ENCODE measurements around the gene MSH3.
A peak's percentile ranks its signal among the peaks of the same experiment; 100 is the strongest.
"Not testable (repeated sequence)": the region's sequence is repeated elsewhere in the genome, so short reads cannot be mapped to it uniquely, and the experiment has no call there.

The MSH3 gene

DNA sequence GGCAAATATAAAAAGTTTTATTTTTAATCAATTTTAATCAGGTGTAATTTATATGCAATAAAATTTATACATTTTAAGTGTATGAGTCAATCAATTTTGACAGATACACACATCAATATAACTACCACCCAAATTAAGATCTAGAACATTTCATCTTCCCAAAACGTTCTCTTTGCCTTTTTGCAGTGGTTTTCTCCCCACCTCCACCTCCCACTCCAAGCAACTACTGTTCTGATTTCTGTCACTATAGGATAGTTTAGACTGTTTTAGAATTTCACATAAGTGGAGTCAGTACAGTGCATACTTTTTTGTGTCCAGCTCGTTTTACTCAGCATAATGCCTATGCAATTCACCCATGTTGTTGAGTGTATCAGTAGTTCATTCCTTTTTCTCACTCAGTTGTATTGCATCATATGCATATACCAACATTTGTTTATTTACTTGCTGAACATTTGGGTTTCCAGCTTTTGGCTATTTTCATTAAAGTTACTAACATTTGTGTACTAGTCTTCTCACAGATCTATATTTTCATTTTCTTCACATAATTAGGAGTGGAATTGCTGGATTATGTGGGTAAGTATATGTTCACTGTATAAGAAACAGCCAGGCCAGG lies 52.5 kb downstream of the MSH3 start:
- DNase-seq (ENCODE audit: low read depth in 3 of 3): no peak

DNA sequence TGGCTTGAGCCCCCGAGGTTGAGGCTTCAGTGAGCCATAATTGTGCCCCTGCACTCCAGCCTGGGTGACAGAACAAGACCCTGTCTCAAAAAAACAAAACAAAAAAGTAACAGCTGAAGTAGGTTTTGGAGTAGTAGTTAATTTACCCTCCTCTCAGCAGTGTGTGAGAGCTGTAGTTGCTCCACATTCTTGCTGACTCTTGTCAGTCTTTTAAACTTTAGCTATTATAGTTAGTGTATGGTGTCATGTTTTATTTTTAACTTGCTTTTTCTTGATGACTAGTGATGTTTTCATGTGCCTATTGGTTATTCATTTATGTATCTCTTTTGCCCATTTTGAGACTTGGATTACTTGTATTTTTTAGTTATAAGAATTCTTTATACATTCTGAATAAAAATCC lies 53.2 kb downstream of the MSH3 start:
- DNase-seq (ENCODE audit: low read depth in 3 of 3): no peak

DNA sequence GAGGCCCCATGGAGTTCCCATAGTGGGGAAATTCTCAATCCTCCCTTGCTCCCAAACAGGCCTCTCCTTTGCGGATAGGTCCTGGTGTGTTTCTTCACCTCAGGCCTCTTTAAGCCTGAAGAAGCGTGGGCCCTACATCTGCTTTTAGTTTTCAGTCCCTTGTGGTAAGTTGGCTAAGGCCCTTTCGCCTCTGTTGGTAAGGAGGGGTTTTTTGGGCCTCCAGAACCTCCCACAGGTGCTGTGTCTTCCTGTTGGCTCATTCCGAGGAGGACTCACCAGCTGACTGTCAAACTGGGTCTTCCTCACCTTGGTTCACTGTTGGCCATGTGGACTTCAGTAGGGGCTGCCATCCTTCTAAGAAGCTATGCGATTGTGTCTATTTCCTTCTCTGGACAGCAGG lies 56.8 kb downstream of the MSH3 start:
- no peak for DNase-seq (ENCODE audit: low read depth in 3 of 3)

DNA sequence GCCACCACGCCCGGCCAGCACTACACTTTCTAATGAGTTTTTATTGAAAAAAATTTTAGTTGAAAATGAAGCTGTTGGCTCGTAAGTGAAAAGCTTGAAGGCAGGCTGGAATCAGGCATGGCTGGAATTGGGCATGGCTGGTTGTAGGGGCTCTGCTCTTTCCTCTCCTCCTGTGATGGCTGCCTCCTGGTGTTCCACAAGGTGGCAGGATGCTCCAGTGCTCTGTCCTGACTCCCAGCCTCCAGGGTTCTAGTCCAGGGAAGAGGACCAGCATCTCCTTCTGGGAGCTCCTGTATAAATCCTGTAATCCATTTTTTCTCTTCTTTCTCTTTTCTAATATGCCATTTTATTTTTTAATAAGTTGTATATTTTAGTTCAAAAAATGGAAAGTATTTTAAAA lies 57.5 kb downstream of the MSH3 start:
- DNase-seq (ENCODE audit: low read depth in 3 of 3): no peak

DNA sequence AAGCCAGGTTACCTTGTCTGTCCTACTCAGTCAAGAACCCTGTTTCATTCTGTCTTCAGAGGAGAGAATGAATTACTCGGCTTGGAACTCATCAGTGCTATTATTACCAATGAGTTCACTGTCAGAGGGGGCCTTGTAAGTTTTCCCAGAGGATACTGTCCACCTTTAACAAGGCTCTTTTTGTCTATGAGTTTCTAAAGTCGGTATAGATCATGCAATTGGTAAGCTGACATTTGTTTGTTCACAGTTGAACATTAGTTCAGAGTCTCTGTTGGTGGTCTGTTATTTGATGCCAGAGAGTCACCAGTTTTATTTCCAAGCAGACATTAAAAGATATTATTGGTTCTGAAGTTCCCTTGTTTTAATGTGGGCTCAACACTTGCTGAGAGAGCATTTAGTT lies 58.5 kb downstream of the MSH3 start:
- DNase-seq (ENCODE audit: low read depth in 3 of 3): no peak

DNA sequence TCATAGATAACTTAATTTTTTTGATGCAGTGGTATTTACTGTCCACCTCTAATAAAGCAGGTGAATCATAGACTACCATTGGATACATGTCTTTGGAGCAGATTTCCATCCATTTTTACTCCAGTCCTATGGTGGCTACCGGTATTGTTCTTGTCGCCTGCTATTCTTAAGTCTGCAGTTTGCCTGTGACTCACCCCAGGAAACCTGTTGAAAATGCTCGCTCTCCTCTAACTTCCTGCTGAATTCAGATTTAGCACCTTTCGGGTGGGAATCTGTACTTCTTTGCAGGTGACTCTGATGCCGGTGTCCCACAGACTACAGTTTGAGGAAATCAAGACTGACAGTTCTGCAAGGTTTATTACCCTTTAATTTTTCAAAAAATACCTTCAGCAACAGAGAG lies 59.2 kb downstream of the MSH3 start:
- DNase-seq (ENCODE audit: low read depth in 3 of 3): no peak

DNA sequence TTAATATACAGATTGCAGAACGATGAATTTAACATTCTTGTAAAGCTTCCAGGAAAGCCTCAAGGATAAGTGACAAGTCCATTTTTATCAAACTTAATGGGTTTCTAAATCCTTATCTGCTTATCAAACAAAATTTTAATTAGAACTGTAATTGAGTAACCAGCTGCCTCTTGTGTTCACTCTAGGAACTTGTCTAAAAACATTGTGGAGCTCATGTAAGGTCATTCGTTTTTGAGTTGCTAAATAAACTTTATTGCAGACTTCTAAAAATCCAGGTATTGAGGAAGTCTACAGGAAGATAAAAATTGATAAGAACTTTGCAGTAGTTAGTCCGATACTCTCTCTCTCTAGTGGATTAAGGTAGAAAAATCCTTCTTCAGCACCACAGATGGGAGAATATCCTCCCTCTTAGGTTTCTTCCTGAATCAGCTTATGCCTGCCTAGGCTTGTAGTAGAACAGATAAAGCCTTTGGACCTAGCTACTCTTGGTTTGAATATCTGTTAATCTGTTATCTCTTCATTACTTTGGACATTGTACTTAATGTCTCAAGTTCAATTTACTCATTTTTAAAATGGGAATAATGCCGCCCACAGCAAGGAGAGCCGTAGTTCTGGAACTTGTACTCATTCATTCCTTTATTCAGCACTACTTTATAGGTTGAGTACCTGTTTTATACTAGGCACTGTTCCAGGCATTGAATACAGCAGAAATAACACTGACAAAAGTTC lies 60.3 kb downstream of the MSH3 start:
- no peak for DNase-seq (ENCODE audit: low read depth in 3 of 3)

DNA sequence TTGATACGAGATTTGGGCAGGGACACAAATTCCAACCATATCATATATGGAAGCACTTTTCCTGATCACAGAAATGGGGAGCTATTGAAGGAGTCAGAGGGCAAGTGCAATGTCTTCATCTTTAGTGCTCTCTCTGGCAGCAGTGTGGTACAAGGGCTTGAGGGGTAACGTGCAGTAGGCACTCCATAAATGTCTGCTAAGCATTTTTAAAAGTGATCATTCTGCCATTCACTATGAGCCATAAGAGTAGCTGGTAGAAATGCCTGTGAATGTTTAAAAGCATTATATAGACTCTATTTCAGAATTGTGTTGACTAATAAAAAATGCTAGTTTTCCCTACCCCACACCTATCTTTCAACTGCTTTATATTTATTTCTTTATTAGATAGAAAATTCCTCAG lies 61.4 kb downstream of the MSH3 start:
- no peak for DNase-seq (ENCODE audit: low read depth in 3 of 3)

DNA sequence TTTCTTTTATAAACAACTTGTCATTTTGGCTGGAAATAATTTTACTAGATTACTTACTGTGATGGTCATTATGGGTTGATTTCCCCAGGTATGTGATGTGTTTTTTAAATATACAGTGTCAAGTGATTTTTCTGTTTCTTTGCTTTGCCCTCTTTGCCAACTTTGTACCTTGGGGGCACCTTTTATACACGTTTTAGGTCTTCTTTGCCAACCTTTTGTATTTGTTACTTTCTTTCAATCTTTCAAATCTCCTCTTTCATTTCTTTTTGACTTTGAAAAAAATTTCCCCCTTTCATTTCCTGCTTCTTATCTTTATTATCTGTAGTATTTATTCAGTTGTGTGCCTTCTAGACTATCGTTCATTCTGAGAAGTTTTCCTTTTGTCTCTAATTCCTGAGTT lies 65.7 kb downstream of the MSH3 start:
- no peak for DNase-seq (ENCODE audit: low read depth in 3 of 3)

DNA sequence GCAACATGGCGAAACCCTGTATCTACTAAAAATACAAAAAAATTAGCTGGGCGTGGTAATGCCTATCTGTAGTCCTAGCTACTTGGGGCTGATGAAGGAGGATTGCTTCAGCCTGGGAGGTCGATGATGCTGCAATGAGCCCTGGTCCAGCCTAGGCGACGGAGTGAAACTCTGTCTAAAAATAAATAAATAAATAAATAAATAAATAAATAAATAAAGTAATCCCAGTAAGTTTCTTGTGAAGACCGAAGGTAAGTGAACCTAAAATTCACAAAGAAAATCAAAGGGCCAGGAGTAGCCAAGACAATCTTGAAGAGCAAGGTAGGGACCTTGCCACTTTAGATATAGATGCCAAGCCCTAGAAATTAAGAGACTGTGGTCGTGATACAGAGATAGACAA lies 68.5 kb downstream of the MSH3 start:
- DNase-seq (ENCODE audit: low read depth in 3 of 3): no peak

DNA sequence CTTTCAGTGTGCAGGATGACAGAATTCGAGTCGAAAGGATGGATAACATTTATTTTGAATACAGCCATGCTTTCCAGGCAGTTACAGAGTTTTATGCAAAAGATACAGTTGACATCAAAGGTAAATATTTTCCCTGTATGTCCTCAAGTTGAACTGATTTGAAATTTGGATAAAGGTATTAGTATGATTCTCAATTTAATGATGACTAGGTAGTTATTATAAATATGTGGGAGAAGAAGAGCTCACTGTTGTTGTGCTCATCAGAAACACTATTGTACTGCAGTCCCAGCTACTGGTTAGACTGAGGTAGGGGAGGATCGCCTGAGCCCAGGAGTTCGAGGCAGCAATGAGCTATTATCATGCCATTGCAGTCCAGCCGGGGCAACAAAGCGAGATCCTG lies 71.0 kb downstream of the MSH3 start:
- DNase-seq (ENCODE audit: low read depth in 3 of 3): no peak

DNA sequence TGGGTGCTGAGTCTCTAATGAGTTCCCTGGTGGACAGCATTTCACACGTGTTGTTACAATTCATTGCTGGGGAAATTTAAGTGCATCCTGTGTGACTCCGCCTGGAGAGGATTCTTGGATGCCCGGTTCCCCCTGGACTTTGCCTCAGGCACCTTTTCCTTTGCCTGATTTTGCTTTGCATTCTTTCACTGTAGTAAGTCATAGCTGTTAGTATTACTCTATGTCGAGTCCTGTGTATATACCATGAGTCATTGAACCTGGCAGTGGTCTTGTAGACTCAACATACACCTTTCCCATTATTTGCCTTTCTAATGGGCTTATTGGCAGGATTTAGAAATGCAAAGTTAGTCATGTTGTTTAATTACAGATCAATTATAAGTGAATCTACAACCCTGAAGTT lies 82.3 kb downstream of the MSH3 start:
- DNase-seq (ENCODE audit: low read depth in 3 of 3): no peak

DNA sequence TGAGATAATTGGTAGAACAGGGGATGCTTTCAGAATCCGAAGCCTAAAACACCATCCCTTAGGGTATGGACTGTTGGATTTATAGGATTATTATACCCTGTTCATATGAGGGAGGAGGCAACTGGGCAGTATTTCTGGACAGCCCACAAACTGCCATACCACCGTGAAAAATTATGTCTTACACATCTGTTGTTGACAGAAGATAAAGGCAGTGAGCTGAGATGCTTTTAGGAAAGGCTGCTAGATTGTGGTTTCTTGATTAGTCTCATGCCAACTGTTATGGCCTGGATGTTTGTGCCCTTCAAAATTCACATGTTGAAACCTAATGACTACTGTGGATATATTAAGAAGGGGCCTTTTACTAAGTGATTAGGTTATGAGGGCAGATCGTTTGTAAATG lies 84.0 kb downstream of the MSH3 start:
- DNase-seq (ENCODE audit: low read depth in 3 of 3): no peak

DNA sequence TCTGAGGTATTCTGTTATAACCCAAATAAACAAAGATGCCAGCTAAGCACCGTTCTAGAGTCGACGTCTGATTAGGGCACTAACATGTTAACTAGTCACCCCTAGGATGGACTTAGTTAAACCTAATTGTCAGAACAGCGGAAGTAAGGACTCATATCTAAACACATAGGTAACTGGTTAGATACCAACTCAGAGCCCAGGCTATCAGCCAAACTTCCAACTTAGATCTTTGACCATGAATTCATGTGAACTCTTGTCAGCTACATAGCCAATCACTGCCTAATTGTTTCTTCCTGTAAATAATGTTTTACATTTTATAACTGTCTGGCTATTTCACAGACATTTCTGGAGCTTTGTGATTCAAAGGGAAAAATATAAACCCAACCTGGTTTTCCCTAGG lies 84.6 kb downstream of the MSH3 start:
- DNase-seq (ENCODE audit: low read depth in 3 of 3): no peak

DNA sequence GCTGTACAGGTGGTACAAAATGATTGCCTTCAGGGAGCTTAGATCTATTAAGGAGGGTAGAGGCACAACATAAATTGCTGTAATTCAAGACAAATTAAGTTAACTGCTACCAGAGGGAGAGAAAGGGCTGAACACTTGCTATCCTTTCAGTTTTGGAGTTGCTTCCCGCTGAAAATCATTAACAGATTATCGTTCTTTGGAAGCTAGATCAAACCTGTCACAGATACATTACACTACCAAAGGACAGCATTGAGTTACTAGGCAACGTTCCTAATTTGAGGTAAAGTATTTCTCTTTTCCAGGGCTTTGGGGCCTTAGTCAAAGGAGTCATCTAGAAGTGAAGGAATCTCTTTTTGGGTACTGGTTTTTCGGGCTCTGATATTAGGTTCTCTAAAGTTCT lies 85.0 kb downstream of the MSH3 start:
- DNase-seq (ENCODE audit: low read depth in 3 of 3): no peak

DNA sequence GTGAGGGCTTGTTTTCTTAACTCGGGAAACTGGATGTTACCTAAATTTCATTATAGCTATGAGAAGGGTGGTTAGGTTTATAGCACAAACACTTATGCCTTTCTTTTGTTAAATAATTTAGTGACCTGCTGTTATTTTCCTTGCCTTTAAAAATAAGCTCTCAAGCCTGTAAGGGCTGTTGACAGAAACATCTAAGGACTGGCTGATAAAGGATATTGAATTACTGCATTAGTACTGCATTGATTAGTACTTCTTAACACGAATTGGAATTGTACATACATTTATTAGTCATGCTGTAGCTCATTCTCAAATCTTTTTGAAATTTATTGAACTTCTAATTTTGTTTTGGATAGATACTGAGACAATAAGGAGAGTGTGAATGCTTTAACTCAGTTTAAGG lies 85.4 kb downstream of the MSH3 start:
- DNase-seq (ENCODE audit: low read depth in 3 of 3): no peak

DNA sequence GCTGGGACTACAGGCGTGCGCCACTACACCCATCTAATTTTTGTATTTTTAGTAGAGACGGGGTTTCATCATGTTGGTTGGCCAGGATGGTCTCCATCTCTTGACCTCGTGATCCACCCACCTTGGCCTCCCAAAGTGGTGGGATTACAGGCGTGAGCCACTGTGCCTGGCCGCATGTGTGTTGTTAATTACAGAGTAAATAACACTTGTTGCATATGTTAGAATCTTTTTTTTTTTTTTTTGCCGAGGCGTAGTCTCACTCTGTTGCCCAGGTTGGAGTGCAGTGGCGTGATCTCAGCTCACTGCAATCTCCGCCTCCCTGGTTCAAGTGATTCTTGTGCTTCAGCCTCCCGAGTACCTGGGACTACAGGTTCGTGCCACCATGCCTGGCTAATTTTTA lies 86.0 kb downstream of the MSH3 start:
- not testable (repeated sequence) for DNase-seq (ENCODE audit: low read depth in 3 of 3)

DNA sequence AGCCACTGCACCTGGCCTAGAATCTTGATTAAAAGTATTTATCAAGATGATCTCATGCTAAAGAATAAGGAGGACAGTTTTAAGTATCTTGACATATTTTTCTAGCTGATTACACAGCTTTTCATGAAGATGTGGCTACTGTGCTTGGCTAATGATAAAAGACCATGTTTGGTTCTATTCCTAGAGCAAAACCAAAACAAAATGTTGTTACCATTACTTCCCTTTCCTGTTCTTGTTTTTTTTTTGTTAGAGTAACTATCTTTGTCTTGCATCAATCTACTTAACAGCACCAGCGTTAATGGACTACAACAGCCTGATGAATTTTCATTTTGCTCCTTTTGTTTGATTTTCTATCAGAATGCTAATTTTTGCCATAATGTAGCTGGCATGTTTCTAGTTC lies 86.5 kb downstream of the MSH3 start:
- no peak for DNase-seq (ENCODE audit: low read depth in 3 of 3)

DNA sequence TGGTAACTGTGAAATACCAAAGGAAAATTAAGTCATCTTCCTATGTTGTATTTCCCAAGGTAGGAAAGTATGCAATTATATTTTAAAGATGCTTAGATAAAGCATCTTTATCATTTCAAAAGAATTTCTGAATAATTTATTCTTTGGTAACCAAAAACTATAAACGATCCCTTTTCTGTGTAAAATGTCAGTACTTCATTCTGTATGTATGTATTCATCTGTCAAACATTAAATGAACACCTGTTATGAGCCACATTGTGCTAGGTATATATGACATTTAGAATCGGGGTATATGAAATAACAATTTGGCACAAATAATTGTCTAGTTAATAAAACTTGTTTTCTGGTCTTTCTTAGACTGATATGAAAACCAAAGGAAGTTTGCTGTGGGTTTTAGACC lies 89.7 kb downstream of the MSH3 start:
- DNase-seq (ENCODE audit: low read depth in 3 of 3): no peak

DNA sequence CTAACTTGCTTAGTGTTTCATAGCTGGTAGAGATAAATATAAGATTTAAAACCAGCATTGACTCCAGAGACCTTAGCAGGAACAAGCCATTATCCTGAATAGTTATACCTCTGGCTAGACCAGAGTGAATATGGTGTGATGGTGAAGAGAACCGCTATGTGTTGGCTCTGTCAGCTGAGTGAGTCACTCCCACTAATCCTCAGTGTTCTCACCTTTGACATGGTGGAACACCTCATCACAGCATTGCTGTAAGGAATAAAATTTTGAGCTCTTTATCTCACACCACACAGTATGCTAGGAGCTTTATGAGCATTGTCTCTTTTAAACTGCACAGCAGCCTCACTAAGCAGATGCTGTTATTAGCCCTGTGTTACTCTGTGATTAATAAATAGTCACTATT lies 91.0 kb downstream of the MSH3 start:
- DNase-seq (ENCODE audit: low read depth in 3 of 3): no peak

DNA sequence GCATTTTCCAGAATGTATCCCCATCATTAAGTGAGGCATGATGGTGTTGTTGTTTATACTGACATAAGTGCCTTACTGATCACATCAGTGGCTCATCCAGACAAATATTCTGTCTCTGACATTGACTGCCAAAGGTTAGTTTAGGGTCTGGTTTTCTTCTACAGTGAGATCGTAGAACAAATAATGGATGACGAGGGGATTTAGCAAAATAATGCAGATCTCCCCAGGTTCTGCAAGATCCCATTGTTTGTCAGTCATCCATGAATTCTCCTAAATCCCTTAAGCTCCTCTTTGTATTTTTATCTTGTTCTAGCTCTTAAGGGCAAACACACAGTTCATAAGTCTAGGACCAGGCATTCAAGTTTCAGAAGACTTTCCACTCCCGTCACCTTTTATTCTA lies 93.5 kb downstream of the MSH3 start:
- no peak for DNase-seq (ENCODE audit: low read depth in 3 of 3)

DNA sequence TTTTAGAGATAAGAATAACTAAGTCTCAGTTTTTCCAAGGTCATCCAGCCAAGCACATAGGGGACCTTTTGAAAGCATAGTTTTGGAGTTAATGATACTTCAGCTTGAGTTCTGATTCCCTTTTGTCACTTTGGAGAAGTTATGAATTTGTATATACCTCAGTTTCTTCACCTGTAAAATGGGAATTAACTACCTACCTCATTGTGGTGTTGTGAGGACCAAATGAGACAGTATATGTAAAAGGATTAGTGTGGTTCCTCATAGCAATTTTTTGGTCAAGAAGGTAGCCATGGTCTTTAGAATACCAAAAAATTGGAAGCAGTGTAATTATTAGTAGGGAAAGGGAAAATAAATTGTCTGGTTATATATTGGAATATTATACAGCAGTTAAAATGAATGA lies 98.0 kb downstream of the MSH3 start:
- no peak for DNase-seq (ENCODE audit: low read depth in 3 of 3)

DNA sequence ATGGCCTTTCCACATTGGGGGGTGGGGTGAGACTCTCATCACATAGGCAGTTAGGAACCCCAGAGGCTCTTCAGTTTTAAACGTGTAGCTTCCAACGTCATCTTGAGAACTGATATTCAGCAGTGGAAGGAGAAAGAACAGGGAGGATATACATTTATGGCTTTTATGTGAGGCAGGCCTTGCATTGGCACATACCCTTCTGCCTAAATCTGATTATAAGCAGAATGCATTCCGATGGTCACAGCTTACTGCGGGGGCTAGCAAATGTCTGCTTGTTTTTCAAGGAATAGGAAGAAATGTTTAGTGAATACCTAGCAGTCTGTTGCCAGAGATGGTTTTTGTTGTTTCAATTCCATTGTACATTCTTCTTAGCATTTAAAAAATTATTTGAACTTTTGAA lies 99.3 kb downstream of the MSH3 start:
- no peak for DNase-seq (ENCODE audit: low read depth in 3 of 3)

DNA sequence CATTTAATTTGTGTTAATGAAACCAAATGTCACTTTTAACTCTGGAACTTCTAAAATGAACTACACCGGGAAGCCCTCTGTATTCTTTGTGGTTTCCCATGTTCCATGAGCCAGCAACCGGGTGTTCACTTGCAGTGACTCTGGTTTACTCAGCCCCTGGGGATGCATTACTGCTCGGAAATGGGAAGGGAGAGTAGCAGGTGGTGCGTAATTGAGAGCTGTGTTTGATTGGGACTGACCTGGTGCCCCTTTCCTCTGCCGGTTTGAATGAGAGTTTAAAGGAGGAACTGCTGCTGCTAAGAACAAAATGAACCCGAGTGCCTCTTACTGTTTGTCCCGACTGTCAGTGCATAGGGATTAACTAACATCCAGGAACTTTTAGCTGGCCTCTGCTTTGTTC lies 100.4 kb downstream of the MSH3 start:
- peak; percentile 35 to 48 (median 41) for DNase-seq (ENCODE audit: low read depth in 3 of 3)
